DOHH2 (cell line): ENCODE results near the gene PPP2R3A.

Experiments
- H3F3A ChIP-seq: fragments of 200-600 bp; sonication (generic), shearing (Covaris generic); 2 replicates; pipeline ENCODE4 v1.6.0; 2016; ENCODE audit warnings: antibody characterized with exemption, mild to moderate bottlenecking; ENCODE audit not compliant: control insufficient read depth, insufficient read depth
- H3K27ac ChIP-seq: fragments of 200-600 bp; sonication (generic); 2 replicates; pipeline ENCODE4 v1.5.1; 2014; ENCODE audit warnings: low read depth, mild to moderate bottlenecking, low read length, moderate library complexity
- H3K27me3 ChIP-seq: fragments of 200-600 bp; sonication (generic); 2 replicates; pipeline ENCODE4 v1.6.1; 2014; ENCODE audit warnings: mild to moderate bottlenecking, low read length, mixed read lengths; ENCODE audit not compliant: control insufficient read depth
- H3K36me3 ChIP-seq: fragments of 200-600 bp; sonication (generic); 2 replicates; pipeline ENCODE4 v1.6.1; 2014; ENCODE audit warnings: mild to moderate bottlenecking, low read length, moderate library complexity, mixed read lengths; ENCODE audit not compliant: control insufficient read depth
- H3K4me1 ChIP-seq: fragments of 200-600 bp; sonication (generic); 2 replicates; pipeline ENCODE4 v1.6.1; 2014; ENCODE audit warnings: mild to moderate bottlenecking, low read length, mixed read lengths; ENCODE audit not compliant: control insufficient read depth
- H3K4me2 ChIP-seq: fragments of 200-600 bp; sonication (generic); 2 replicates; pipeline ENCODE4 v1.6.0; 2014; ENCODE audit warnings: mild to moderate bottlenecking, low read length, moderate library complexity
- H3K4me3 ChIP-seq: fragments of 200-600 bp; sonication (generic); 2 replicates; pipeline ENCODE4 v1.5.1; 2014; ENCODE audit warnings: mild to moderate bottlenecking, low read length, mixed read lengths
- H3K79me2 ChIP-seq: fragments of 200-600 bp; sonication (generic); 2 replicates; pipeline ENCODE4 v1.6.1; 2014; ENCODE audit warnings: mild to moderate bottlenecking, low read length, mixed read lengths; ENCODE audit not compliant: control insufficient read depth
- H3K9me2 ChIP-seq: fragments of 200-600 bp; sonication (generic); replicated peaks from 2 replicates; pipeline ENCODE4 v1.6.1; 2014; ENCODE audit warnings: mild to moderate bottlenecking, low read length, mixed read lengths; ENCODE audit not compliant: control insufficient read depth
- H3K9me3 ChIP-seq: fragments of 200-600 bp; sonication (generic); 2 replicates; pipeline ENCODE4 v1.6.1; 2014; ENCODE audit warnings: antibody characterized with exemption, low read length, mixed read lengths; ENCODE audit not compliant: control insufficient read depth, insufficient read depth
- H4K20me1 ChIP-seq: fragments of 200-600 bp; sonication (generic); 2 replicates; pipeline ENCODE4 v1.6.0; 2014; ENCODE audit warnings: low read depth, mild to moderate bottlenecking, antibody characterized with exemption, low read length, moderate library complexity; ENCODE audit not compliant: control insufficient read depth, insufficient read depth
- CTCF ChIP-seq: fragments of 200-600 bp; sonication (generic); IDR thresholded peaks from one replicate; pipeline ENCODE4 v1.5.1; 2014; ENCODE audit warnings: antibody characterized with exemption, mild to moderate bottlenecking, low read depth, low read length; ENCODE audit not compliant: poor library complexity, severe bottlenecking
- EZH2phosphoT487 ChIP-seq: fragments of 200-600 bp; sonication (generic); IDR thresholded peaks from 2 replicates; pipeline ENCODE4 v1.6.1; 2017; ENCODE audit warnings: borderline replicate concordance, mild to moderate bottlenecking, antibody characterized with exemption, low read length, moderate library complexity, mixed read lengths

Gene PPP2R3A

DNA sequence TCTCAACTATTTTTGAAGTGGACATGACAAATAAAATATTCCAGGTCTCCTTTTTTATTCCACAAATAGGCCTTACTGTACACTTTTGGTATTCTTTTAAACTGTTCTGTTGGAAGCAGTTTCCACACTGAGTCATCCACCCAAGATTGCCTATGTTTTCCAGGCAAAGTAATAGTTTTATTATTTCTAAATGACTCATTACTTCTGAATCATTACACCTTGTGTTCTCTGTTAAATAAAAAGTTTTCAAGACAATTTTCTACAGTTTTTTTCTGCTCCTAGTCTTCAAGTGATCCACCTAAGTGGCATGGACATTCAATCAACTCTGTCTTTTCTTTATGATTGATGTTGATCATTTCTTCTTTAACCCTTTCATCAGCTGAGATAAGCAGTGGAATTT lies 26.5 kb downstream of the PPP2R3A start:
- no peak overlapping the region for H3K4me2 ChIP-seq
- no peaks in the 10 kb centered on the region for H3F3A ChIP-seq
- H4K20me1 ChIP-seq = no peaks in the 10 kb centered on the region
- H3K4me1 ChIP-seq = no peaks in the 10 kb centered on the region
- H3K79me2 ChIP-seq = no peaks in the 10 kb centered on the region
- no peaks in the 10 kb centered on the region for H3K9me2 ChIP-seq
- H3K36me3 ChIP-seq = no peaks in the 10 kb centered on the region
- TF ChIP-seq EZH2phosphoT487 (no peak), CTCF (no peak)
- no peaks in the 10 kb centered on the region for H3K9me3 ChIP-seq
- peaks cover 14% of the 10 kb centered on the region for H3K27me3 ChIP-seq
- no peak overlapping the region for H3K27ac ChIP-seq
- H3K4me3 ChIP-seq = no peak overlapping the region

DNA sequence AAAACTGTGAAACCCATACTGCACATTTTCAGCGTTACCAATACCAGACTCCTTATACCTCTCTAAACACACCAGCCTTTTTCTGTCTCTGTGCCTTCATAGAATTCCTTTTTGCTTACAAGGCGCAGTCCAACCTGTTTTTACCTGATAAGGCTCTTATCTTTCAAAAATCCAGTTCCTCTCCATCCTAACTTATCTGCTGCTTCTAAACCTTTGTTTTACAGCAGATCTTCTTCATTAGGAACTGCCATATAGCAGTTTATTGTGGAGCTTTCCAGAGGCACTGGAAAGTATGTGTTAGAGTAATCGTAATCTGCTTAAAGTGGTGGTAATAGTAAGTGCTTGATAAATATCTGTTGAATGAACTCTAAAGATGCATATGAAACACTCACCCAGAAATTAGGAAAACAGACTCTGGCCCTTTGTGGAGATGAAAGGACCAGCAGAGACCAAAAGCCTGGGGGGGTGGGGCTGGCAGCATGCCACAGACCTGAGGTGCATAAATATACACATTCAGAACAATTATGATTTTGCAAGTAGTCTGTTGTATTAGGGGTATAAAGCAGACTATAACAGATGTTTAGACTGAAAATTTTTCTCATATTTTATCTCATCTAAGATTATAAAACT lies 29.3 kb downstream of the PPP2R3A start:
- Histone ChIP-seq H4K20me1 (no peaks in the 10 kb centered on the region), H3F3A (no peaks in the 10 kb centered on the region), H3K4me1 (no peaks in the 10 kb centered on the region), H3K27ac (no peak overlapping the region), H3K9me3 (no peaks in the 10 kb centered on the region), H3K4me3 (no peak overlapping the region), H3K36me3 (no peaks in the 10 kb centered on the region), H3K79me2 (no peaks in the 10 kb centered on the region), H3K9me2 (no peaks in the 10 kb centered on the region), H3K4me2 (no peak overlapping the region), H3K27me3 (peaks cover 10% of the 10 kb centered on the region; the same call in 1 of the 2 replicates)
- no peak for TF ChIP-seq EZH2phosphoT487
- TF ChIP-seq CTCF = no peak

DNA sequence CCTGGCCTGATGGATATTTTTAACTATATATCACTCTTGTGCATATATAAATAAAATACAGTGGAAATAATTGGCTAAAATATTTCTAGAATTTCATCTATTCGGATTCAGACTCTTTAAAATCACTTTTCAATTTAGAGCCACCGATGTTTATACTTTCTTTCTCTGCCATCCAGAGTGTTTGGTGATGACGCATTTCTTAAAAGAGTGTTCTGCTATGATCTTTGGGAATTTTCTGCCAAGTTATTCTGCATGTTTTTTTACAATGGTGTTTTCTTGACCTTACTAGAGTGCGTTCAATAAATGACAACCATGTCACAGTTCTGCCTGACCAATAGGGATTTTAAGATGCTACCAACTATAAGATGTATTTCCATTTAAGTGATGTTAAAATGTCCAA lies 30.2 kb downstream of the PPP2R3A start:
- H3K9me3 ChIP-seq = no peaks in the 10 kb centered on the region
- H3K36me3 ChIP-seq = no peaks in the 10 kb centered on the region
- H3K9me2 ChIP-seq = no peaks in the 10 kb centered on the region
- H3K79me2 ChIP-seq = no peaks in the 10 kb centered on the region
- no peaks in the 10 kb centered on the region for H4K20me1 ChIP-seq
- H3K27ac ChIP-seq = no peak overlapping the region
- H3K4me2 ChIP-seq = no peak overlapping the region
- H3K4me3 ChIP-seq = no peak overlapping the region
- H3K4me1 ChIP-seq = no peaks in the 10 kb centered on the region
- H3K27me3 ChIP-seq = 0 out of 2 replicates have a peak, but pooled peaks cover 8% of the 10 kb centered on the region
- no peaks in the 10 kb centered on the region for H3F3A ChIP-seq
- no peak for TF ChIP-seq EZH2phosphoT487
- TF ChIP-seq CTCF = no peak
